Left renal cortex interstitium (tissue), 4 donors: Measurements from ENCODE around the gene PAPSS1. TPM values are rescaled to one million over a fixed set of nuclear protein-coding genes. Genes with fewer than 3 reads are reported as not detected.
A peak's percentile ranks its signal among the peaks of the same experiment; 100 is the strongest.

Experiments used
- DNase-seq, 4 donors: peaks; one replicate each; pipeline ENCODE4 v3.0.0-alpha.2; 2013; ENCODE audit warnings: low read depth in 4 of 4, low spot score in 2 of 4, missing footprints in 1 of 4
- polyA plus RNA-seq, 4 donors: library from polyadenylated mRNA; unstranded; fragments of 120-200 nt; gene quantifications; one replicate each; pipeline ENCODE4 v1.2.1, GENCODE V29; 2013; ENCODE audit not compliant: insufficient read length in 4 of 4

PAPSS1 gene
- polyA plus RNA-seq, result 10 to 100 TPM; 69.7 to 95.3 (median 84.5) TPM

GRCh38 chr4:107719922-107720722 lies at the start of gene PAPSS1:
TSS of gene PAPSS1 (minus strand) at chr4:107720234. CDS start at chr4:107720179, 55 bp downstream.
- DNase-seq, result peak; percentile 93 to 97 (median 96)

- no peak for DNase-seq
These were observed 40.4 kb upstream of the PAPSS1 start for GRCh38 chr4:107760281-107760947.

- no peak for DNase-seq
These were observed 37.9 kb upstream of the PAPSS1 start for GRCh38 chr4:107757864-107758476.

GRCh38 chr4:107757283-107757682 lies 37.2 kb upstream of the PAPSS1 start:
- DNase-seq, result no peak

GRCh38 chr4:107755841-107756356 lies 35.9 kb upstream of the PAPSS1 start:
- no peak for DNase-seq

GRCh38 chr4:107751670-107752069 lies 31.6 kb upstream of the PAPSS1 start:
- no peak for DNase-seq

GRCh38 chr4:107747748-107748486 lies 27.9 kb upstream of the PAPSS1 start:
- DNase-seq, result no peak

- DNase-seq, result no peak
These were observed 26.1 kb upstream of the PAPSS1 start for GRCh38 chr4:107746161-107746560.

- no peak for DNase-seq
These were observed 24.5 kb upstream of the PAPSS1 start for GRCh38 chr4:107744532-107744931.

GRCh38 chr4:107743532-107743931 lies 23.5 kb upstream of the PAPSS1 start:
- DNase-seq, result no peak

- DNase-seq, result no peak
These were observed 22.8 kb upstream of the PAPSS1 start for GRCh38 chr4:107742791-107743190.

GRCh38 chr4:107742196-107742595 lies 22.2 kb upstream of the PAPSS1 start:
- DNase-seq, result no peak

- no peak for DNase-seq
These were observed 21.1 kb upstream of the PAPSS1 start for GRCh38 chr4:107740950-107741701.

- DNase-seq, result no peak
These were observed 20.3 kb upstream of the PAPSS1 start for GRCh38 chr4:107740381-107740780.

- no peak for DNase-seq
These were observed 17.4 kb upstream of the PAPSS1 start for GRCh38 chr4:107737450-107737849.

- no peak for DNase-seq
These were observed 17.0 kb upstream of the PAPSS1 start for GRCh38 chr4:107736924-107737448.

GRCh38 chr4:107736037-107736436 lies 16.0 kb upstream of the PAPSS1 start:
- no peak for DNase-seq

- no peak for DNase-seq
These were observed 14.1 kb upstream of the PAPSS1 start for GRCh38 chr4:107734120-107734519.

- DNase-seq, result no peak
These were observed 13.4 kb upstream of the PAPSS1 start for GRCh38 chr4:107733431-107733925.
